H1 (cell line): Measurements from ENCODE around the gene DTWD2. TPM values are rescaled to one million over a fixed set of nuclear protein-coding genes. Genes with fewer than 3 reads are reported as not detected.

Experiments
- BACH1 ChIP-seq: IDR thresholded peaks from 2 replicates; pipeline ENCODE4 v1.6.1; 2012; ENCODE audit warnings: low read length, improper control_type of control experiment
- BRCA1 ChIP-seq: IDR thresholded peaks from 2 replicates; pipeline ENCODE4 v1.6.1; 2012; ENCODE audit warnings: low read depth, low read length, improper control_type of control experiment
- ZNF274 ChIP-seq: IDR thresholded peaks from 2 replicates; pipeline ENCODE4 v1.7.0; 2012; ENCODE audit warnings: low read length, borderline replicate concordance; ENCODE audit errors: extremely low read depth
- polyA plus RNA-seq, 7 experiments: library from polyadenylated mRNA; depleted of rRNA in 3 of 7; stranded (reverse) in 5 of 7; unstranded in 2 of 7; fragments of >200 nt in 5 of 7; fragments of 200-250 nt in 2 of 7; gene quantifications; 1 replicate in 5 of 7; 2 replicates in 1 of 7; 4 replicates in 1 of 7; pipeline versions ENCODE4 v1.2.1 to v1.2.3, GENCODE V29; 2011 to 2013; ENCODE audit warnings: missing spikeins in 2 of 7, mixed read lengths in 2 of 7
- total RNA-seq: library from RNA; stranded (reverse); fragmentation: NEBNext Ultra II Directional; extraction: Animal tissue kit (Norgen Biotek cat#: 25700); gene quantifications from 2 replicates; pipeline ENCODE4 v1.2.1, GENCODE V29; 2021
- TF ChIP-seq, protein P1 (sequence below): IDR thresholded peaks from 2 replicates; pipeline ENCODE4 v1.6.1; 2011; ENCODE audit warnings: low read length, improper control_type of control experiment

DTWD2 gene
- total and polyA plus RNA-seq, 2 of the 8 experiments (the other 6 are each of a cell fraction or from before 2014, with no cell fraction given) = 4.3 to 17.1 TPM

DNA sequence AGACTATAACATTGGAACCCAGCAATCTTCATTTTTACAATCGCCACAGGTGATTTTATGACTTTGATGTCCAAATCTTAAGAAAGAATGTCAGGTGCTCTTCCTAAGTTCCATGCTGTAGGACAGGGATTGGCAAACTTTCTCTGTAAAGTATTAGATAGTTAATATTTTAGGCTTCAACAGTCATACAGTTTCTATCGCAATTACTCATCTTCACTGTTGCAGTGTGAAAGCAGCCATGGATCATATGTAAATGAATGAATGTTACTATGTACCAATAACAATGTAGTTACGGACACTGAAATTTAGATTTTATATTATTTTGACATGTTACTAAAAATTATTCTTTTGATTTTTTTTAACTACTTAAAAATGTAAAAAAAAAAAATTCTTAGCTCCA, 169.7 kb downstream of the DTWD2 start (continued):
- no peak for TF ChIP-seq BACH1
- TF ChIP-seq, protein P1, sequence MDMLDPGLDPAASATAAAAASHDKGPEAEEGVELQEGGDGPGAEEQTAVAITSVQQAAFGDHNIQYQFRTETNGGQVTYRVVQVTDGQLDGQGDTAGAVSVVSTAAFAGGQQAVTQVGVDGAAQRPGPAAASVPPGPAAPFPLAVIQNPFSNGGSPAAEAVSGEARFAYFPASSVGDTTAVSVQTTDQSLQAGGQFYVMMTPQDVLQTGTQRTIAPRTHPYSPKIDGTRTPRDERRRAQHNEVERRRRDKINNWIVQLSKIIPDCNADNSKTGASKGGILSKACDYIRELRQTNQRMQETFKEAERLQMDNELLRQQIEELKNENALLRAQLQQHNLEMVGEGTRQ = no peak
- TF ChIP-seq ZNF274 = no peak
- no peak for TF ChIP-seq BRCA1
